GM23338 (cell line): ENCODE measurements around the gene ADAD2. TPM values are rescaled to one million over a fixed set of nuclear protein-coding genes. Genes with fewer than 3 reads are reported as not detected.

Experiments used
- ATAC-seq: fragments of 200-7000 bp; cut with Tn5 transposase; 3 replicates; pipeline ENCODE4 v1.9.1; 2020
- DNase-seq: peaks from one replicate; pipeline ENCODE4 v3.0.0-alpha.2; 2015; ENCODE audit warnings: low spot score
- H2AFZ ChIP-seq: fragments of 200-600 bp; sonication (generic); 2 replicates; pipeline ENCODE4 v1.8.0; 2016; ENCODE audit warnings: antibody characterized with exemption, mild to moderate bottlenecking, moderate library complexity
- H3F3A ChIP-seq: fragments of 200-600 bp; sonication (generic); replicated peaks from 2 replicates; pipeline ENCODE4 v1.8.0; 2017; ENCODE audit warnings: antibody characterized with exemption, mixed run types, low read depth
- H3K27ac ChIP-seq: fragments of 200-600 bp; sonication (generic); 2 replicates; pipeline ENCODE4 v1.6.1; 2016; ENCODE audit warnings: low read depth
- H3K27me3 ChIP-seq: fragments of 200-600 bp; sonication (generic); 2 replicates; pipeline ENCODE4 v1.8.0; 2016; ENCODE audit warnings: mild to moderate bottlenecking, mixed run types, moderate library complexity; ENCODE audit not compliant: insufficient read depth
- H3K36me3 ChIP-seq: fragments of 200-600 bp; sonication (generic); 2 replicates; pipeline ENCODE4 v1.8.0; 2016; ENCODE audit warnings: mild to moderate bottlenecking; ENCODE audit not compliant: insufficient read depth
- H3K4me1 ChIP-seq: fragments of 200-600 bp; sonication (generic); 2 replicates; pipeline ENCODE4 v1.8.0; 2016; ENCODE audit warnings: mild to moderate bottlenecking, moderate library complexity; ENCODE audit not compliant: insufficient read depth
- H3K4me2 ChIP-seq: fragments of 200-600 bp; sonication (generic); 2 replicates; pipeline ENCODE4 v1.7.1; 2017; ENCODE audit warnings: mixed run types
- H3K4me3 ChIP-seq: fragments of 200-600 bp; sonication (generic); 2 replicates; pipeline ENCODE4 v1.6.1; 2016; ENCODE audit warnings: mixed run types
- H3K79me2 ChIP-seq: fragments of 200-600 bp; sonication (generic); replicated peaks from 2 replicates; pipeline ENCODE4 v1.8.0; 2017; ENCODE audit warnings: mild to moderate bottlenecking; ENCODE audit not compliant: insufficient read depth
- H3K9me2 ChIP-seq: fragments of 200-600 bp; sonication (generic); 2 replicates; pipeline ENCODE4 v1.8.0; 2017; ENCODE audit not compliant: insufficient read depth
- H4K20me1 ChIP-seq: fragments of 200-600 bp; sonication (generic); replicated peaks from 2 replicates; pipeline ENCODE4 v1.8.0; 2017; ENCODE audit warnings: mild to moderate bottlenecking; ENCODE audit not compliant: insufficient read depth
- H3K27ac Mint-ChIP-seq: 2 replicates; pipeline ENCODE4 v1.8.0; 2020; ENCODE audit warnings: inconsistent platforms, mild to moderate bottlenecking, moderate library complexity, mixed read lengths
- H3K27me3 Mint-ChIP-seq: 3 replicates; pipeline ENCODE4 v1.8.0; 2022; ENCODE audit warnings: low read depth, mild to moderate bottlenecking, moderate library complexity, mixed read lengths, inconsistent platforms; ENCODE audit not compliant: insufficient read depth, poor library complexity
- H3K36me3 Mint-ChIP-seq: 3 replicates; pipeline ENCODE4 v1.8.0; 2021; ENCODE audit warnings: low read depth, mild to moderate bottlenecking, inconsistent platforms, moderate library complexity, mixed read lengths
- H3K4me1 Mint-ChIP-seq: 3 replicates; pipeline ENCODE4 v1.8.0; 2020; ENCODE audit warnings: mild to moderate bottlenecking, inconsistent platforms, mixed read lengths
- H3K4me3 Mint-ChIP-seq: 3 replicates; pipeline ENCODE4 v1.8.0; 2021; ENCODE audit warnings: moderate library complexity, mild to moderate bottlenecking, inconsistent platforms, mixed read lengths
- H3K9me3 Mint-ChIP-seq: 3 replicates; pipeline ENCODE4 v1.8.0; 2020; ENCODE audit warnings: moderate library complexity, mild to moderate bottlenecking, inconsistent platforms, mixed read lengths
- EZH2 ChIP-seq: fragments of 200-600 bp; sonication (generic); IDR thresholded peaks from one replicate; pipeline ENCODE4 v1.8.0; 2017; ENCODE audit warnings: antibody characterized with exemption, mild to moderate bottlenecking, low read depth; ENCODE audit not compliant: unreplicated experiment
- EZH2phosphoT487 ChIP-seq: fragments of 200-600 bp; sonication (generic); IDR thresholded peaks from one replicate; pipeline ENCODE4 v1.8.1; 2018; ENCODE audit warnings: antibody characterized with exemption; ENCODE audit not compliant: unreplicated experiment
- JUNB ChIP-seq: IDR thresholded peaks from one replicate; pipeline ENCODE4 v1.6.1; 2016; ENCODE audit warnings: antibody characterized with exemption; ENCODE audit not compliant: unreplicated experiment
- NANOG ChIP-seq: IDR thresholded peaks from 2 replicates; pipeline ENCODE4 v1.6.1; 2016; ENCODE audit warnings: antibody characterized with exemption, borderline replicate concordance
- POLR2AphosphoS5 ChIP-seq: IDR thresholded peaks from 2 replicates; pipeline ENCODE4 v1.6.1; 2016; ENCODE audit warnings: antibody characterized with exemption, low read depth
- REST ChIP-seq: IDR thresholded peaks from one replicate; pipeline ENCODE4 v1.6.1; 2018; ENCODE audit warnings: antibody characterized with exemption; ENCODE audit not compliant: unreplicated experiment
- STAT1 ChIP-seq: IDR thresholded peaks from one replicate; pipeline ENCODE4 v1.6.1; 2016; ENCODE audit warnings: antibody characterized with exemption; ENCODE audit not compliant: unreplicated experiment
- ZNF114 ChIP-seq: fragments of 250-450 bp; sonication (Bioruptor Pico); IDR thresholded peaks from 2 replicates; pipeline ENCODE4 v1.5.0; 2020; ENCODE audit warnings: mild to moderate bottlenecking, moderate library complexity
- ZNF331 ChIP-seq: fragments of 250-450 bp; sonication (Bioruptor Pico); IDR thresholded peaks from 2 replicates; pipeline ENCODE4 v1.5.0; 2020; ENCODE audit warnings: low read depth, mild to moderate bottlenecking, moderate library complexity
- polyA plus RNA-seq: library from polyadenylated mRNA; unstranded; fragments of >200 nt; fragmentation: Nextera tagmentation; extraction: Ambion mirVana; gene quantifications from 2 replicates; pipeline ENCODE4 v1.2.1, GENCODE V29; 2016
- total RNA-seq: library from RNA; depleted of rRNA; stranded (reverse); fragments of >200 nt; shearing (Covaris generic); gene quantifications from 2 replicates; pipeline ENCODE4 v1.2.3, GENCODE V29; 2014
- TF ChIP-seq, protein P1 (sequence below), 2 experiments: fragments of 200-600 bp in 1 of 2; sonication (generic) in 1 of 2; conservative IDR thresholded peaks; 2 replicates each; pipeline versions ENCODE4 v1.5.1 to v1.6.1; 2016 to 2017; ENCODE audit warnings: antibody characterized with exemption in 2 of 2, low read depth in 2 of 2, mild to moderate bottlenecking in 2 of 2, moderate library complexity in 1 of 2
- TF ChIP-seq, protein P2 (sequence below): fragments of 250-450 bp; sonication (Bioruptor Pico); IDR thresholded peaks from 2 replicates; pipeline ENCODE4 v1.5.0; 2020; ENCODE audit warnings: mild to moderate bottlenecking, moderate library complexity

Gene ADAD2
- total and polyA plus RNA-seq, 2 experiments from 2014 or later = 1.6 to 4.5 TPM

- no peaks in the 10 kb centered on the region for H3K4me1 Mint-ChIP-seq
- no peaks in the 10 kb centered on the region for H3K36me3 ChIP-seq
- H3K4me3 ChIP-seq = no peak overlapping the region
- H3K27me3 ChIP-seq = no peaks in the 10 kb centered on the region
- H3K4me2 ChIP-seq = no peak overlapping the region
- DNase-seq = no peak
- peaks cover 6% of the 10 kb centered on the region for H3K27me3 Mint-ChIP-seq
- H3K27ac Mint-ChIP-seq = no peak overlapping the region
- no peaks in the 10 kb centered on the region for H4K20me1 ChIP-seq
- no peaks in the 10 kb centered on the region for H3K4me1 ChIP-seq
- TF ChIP-seq EZH2phosphoT487 (no peak), STAT1 (no peak), POLR2AphosphoS5 (no peak)
- no peak overlapping the region for H3K4me3 Mint-ChIP-seq
- H3K9me2 ChIP-seq = no peaks in the 10 kb centered on the region
- H3F3A ChIP-seq = no peaks in the 10 kb centered on the region
- H3K27ac ChIP-seq = no peak overlapping the region
- H3K36me3 Mint-ChIP-seq = no peaks in the 10 kb centered on the region
- no peaks in the 10 kb centered on the region for H3K79me2 ChIP-seq
- ATAC-seq = peak; percentile 75
- peak overlapping the region; percentile 82; the same call in 1 of the 2 replicates for H2AFZ ChIP-seq
- peaks cover 2% of the 10 kb centered on the region; the same call in 2 of the 3 replicates for H3K9me3 Mint-ChIP-seq
Observed at GRCh38 chr16:84159007-84159406, 31.9 kb upstream of the ADAD2 start.

- Histone ChIP-seq H4K20me1 (no peaks in the 10 kb centered on the region), H3K4me2 (no peak overlapping the region), H2AFZ (no peak overlapping the region), H3F3A (no peaks in the 10 kb centered on the region), H3K79me2 (no peaks in the 10 kb centered on the region), H3K9me2 (no peaks in the 10 kb centered on the region), H3K4me3 (no peak overlapping the region), H3K4me1 (no peaks in the 10 kb centered on the region), H3K36me3 (no peaks in the 10 kb centered on the region), H3K27ac (no peak overlapping the region), H3K27me3 (no peaks in the 10 kb centered on the region)
- ATAC-seq = no peak
- H3K4me3 Mint-ChIP-seq = no peak overlapping the region
- no peak overlapping the region for H3K27ac Mint-ChIP-seq
- no peaks in the 10 kb centered on the region for H3K36me3 Mint-ChIP-seq
- H3K4me1 Mint-ChIP-seq = no peaks in the 10 kb centered on the region
- peaks cover 2% of the 10 kb centered on the region; the same call in 2 of the 3 replicates for H3K9me3 Mint-ChIP-seq
- peaks cover 2% of the 10 kb centered on the region for H3K27me3 Mint-ChIP-seq
- no peak for DNase-seq
- TF ChIP-seq, protein P1, sequence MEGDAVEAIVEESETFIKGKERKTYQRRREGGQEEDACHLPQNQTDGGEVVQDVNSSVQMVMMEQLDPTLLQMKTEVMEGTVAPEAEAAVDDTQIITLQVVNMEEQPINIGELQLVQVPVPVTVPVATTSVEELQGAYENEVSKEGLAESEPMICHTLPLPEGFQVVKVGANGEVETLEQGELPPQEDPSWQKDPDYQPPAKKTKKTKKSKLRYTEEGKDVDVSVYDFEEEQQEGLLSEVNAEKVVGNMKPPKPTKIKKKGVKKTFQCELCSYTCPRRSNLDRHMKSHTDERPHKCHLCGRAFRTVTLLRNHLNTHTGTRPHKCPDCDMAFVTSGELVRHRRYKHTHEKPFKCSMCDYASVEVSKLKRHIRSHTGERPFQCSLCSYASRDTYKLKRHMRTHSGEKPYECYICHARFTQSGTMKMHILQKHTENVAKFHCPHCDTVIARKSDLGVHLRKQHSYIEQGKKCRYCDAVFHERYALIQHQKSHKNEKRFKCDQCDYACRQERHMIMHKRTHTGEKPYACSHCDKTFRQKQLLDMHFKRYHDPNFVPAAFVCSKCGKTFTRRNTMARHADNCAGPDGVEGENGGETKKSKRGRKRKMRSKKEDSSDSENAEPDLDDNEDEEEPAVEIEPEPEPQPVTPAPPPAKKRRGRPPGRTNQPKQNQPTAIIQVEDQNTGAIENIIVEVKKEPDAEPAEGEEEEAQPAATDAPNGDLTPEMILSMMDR (conservative IDR thresholded peaks at IDR 0.05; ENCODE audit: low read depth in 2 of 2) = no peak
- TF ChIP-seq NANOG = no peak
- TF ChIP-seq POLR2AphosphoS5 = no peak
- no peak for TF ChIP-seq EZH2
- no peak for TF ChIP-seq EZH2phosphoT487
- TF ChIP-seq STAT1 = no peak
- TF ChIP-seq ZNF331 (CRISPR knock-in tag) = no peak
- TF ChIP-seq, protein P2, sequence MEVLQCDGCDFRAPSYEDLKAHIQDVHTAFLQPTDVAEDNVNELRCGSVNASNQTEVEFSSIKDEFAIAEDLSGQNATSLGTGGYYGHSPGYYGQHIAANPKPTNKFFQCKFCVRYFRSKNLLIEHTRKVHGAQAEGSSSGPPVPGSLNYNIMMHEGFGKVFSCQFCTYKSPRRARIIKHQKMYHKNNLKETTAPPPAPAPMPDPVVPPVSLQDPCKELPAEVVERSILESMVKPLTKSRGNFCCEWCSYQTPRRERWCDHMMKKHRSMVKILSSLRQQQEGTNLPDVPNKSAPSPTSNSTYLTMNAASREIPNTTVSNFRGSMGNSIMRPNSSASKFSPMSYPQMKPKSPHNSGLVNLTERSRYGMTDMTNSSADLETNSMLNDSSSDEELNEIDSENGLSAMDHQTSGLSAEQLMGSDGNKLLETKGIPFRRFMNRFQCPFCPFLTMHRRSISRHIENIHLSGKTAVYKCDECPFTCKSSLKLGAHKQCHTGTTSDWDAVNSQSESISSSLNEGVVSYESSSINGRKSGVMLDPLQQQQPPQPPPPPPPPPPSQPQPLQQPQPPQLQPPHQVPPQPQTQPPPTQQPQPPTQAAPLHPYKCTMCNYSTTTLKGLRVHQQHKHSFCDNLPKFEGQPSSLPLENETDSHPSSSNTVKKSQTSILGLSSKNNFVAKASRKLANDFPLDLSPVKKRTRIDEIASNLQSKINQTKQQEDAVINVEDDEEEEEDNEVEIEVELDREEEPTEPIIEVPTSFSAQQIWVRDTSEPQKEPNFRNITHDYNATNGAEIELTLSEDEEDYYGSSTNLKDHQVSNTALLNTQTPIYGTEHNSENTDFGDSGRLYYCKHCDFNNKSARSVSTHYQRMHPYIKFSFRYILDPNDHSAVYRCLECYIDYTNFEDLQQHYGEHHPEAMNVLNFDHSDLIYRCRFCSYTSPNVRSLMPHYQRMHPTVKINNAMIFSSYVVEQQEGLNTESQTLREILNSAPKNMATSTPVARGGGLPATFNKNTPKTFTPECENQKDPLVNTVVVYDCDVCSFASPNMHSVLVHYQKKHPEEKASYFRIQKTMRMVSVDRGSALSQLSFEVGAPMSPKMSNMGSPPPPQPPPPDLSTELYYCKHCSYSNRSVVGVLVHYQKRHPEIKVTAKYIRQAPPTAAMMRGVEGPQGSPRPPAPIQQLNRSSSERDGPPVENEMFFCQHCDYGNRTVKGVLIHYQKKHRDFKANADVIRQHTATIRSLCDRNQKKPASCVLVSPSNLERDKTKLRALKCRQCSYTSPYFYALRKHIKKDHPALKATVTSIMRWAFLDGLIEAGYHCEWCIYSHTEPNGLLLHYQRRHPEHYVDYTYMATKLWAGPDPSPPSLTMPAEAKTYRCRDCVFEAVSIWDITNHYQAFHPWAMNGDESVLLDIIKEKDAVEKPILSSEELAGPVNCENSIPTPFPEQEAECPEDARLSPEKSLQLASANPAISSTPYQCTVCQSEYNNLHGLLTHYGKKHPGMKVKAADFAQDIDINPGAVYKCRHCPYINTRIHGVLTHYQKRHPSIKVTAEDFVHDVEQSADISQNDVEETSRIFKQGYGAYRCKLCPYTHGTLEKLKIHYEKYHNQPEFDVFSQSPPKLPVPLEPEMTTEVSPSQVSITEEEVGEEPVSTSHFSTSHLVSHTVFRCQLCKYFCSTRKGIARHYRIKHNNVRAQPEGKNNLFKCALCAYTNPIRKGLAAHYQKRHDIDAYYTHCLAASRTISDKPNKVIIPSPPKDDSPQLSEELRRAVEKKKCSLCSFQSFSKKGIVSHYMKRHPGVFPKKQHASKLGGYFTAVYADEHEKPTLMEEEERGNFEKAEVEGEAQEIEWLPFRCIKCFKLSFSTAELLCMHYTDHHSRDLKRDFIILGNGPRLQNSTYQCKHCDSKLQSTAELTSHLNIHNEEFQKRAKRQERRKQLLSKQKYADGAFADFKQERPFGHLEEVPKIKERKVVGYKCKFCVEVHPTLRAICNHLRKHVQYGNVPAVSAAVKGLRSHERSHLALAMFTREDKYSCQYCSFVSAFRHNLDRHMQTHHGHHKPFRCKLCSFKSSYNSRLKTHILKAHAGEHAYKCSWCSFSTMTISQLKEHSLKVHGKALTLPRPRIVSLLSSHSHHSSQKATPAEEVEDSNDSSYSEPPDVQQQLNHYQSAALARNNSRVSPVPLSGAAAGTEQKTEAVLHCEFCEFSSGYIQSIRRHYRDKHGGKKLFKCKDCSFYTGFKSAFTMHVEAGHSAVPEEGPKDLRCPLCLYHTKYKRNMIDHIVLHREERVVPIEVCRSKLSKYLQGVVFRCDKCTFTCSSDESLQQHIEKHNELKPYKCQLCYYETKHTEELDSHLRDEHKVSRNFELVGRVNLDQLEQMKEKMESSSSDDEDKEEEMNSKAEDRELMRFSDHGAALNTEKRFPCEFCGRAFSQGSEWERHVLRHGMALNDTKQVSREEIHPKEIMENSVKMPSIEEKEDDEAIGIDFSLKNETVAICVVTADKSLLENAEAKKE (CRISPR knock-in tag) = no peak
- no peak for TF ChIP-seq JUNB
- TF ChIP-seq ZNF114 (CRISPR knock-in tag) = no peak
- TF ChIP-seq REST = no peak
Observed at GRCh38 chr16:84159800-84160199, 31.2 kb upstream of the ADAD2 start.
